ENCODE measurements around the gene SPTB.

GRCh38 chr14:64855721-64856528, 23.8 kb downstream of the SPTB start:
- TF ChIP-seq ZNF274 (IDR thresholded peaks at IDR 0.05; ENCODE audit: low read depth, low read length) (no peak), SUZ12 (IDR thresholded peaks at IDR 0.05; ENCODE audit: extremely low read depth, insufficient read depth, insufficient read length) (no peak)

Measured in NT2/D1 (cell line).